Large intestine (tissue), 1 donor: ENCODE data around the gene PRAMEF17. TPM values are rescaled to one million over a fixed set of nuclear protein-coding genes. Genes with fewer than 3 reads are reported as not detected.

Experiments
- polyA plus RNA-seq: library from polyadenylated mRNA; unstranded; fragments of 120-200 nt; gene quantifications from one replicate; pipeline ENCODE4 v1.2.1, GENCODE V29; 2013

The PRAMEF17 gene
- polyA plus RNA-seq, 1 donor: not detected

Other genes with a start within 250 kb of the PRAMEF17 start
- not detected for gene PRAMEF26, start 233.6 kb upstream of the PRAMEF17 start, polyA plus RNA-seq
- not detected for gene HNRNPCL4, start 224.0 kb upstream of the PRAMEF17 start, polyA plus RNA-seq
- not detected for gene PRAMEF9, start 217.8 kb upstream of the PRAMEF17 start, polyA plus RNA-seq
- gene PRAMEF13, start 188.2 kb upstream of the PRAMEF17 start, polyA plus RNA-seq: not detected
- gene PRAMEF18, start 163.5 kb upstream of the PRAMEF17 start, polyA plus RNA-seq: not detected
- not detected for gene PRAMEF5, start 135.4 kb upstream of the PRAMEF17 start, polyA plus RNA-seq
- not detected for gene PRAMEF8, start 104.5 kb upstream of the PRAMEF17 start, polyA plus RNA-seq
- gene PRAMEF33, start 86.1 kb upstream of the PRAMEF17 start, polyA plus RNA-seq: not detected
- not detected for gene PRAMEF15, start 74.1 kb upstream of the PRAMEF17 start, polyA plus RNA-seq
- not detected for gene PRAMEF14, start 42.5 kb upstream of the PRAMEF17 start, polyA plus RNA-seq
- gene PRAMEF19, start 17.7 kb upstream of the PRAMEF17 start, polyA plus RNA-seq: not detected
- not detected for gene PRAMEF20, start 20.8 kb downstream of the PRAMEF17 start, polyA plus RNA-seq
- gene LRRC38, start 124.4 kb downstream of the PRAMEF17 start, polyA plus RNA-seq: 0.22 TPM
- 11.9 TPM for gene PDPN, start 194.2 kb downstream of the PRAMEF17 start, polyA plus RNA-seq